Ammon's horn (tissue), 1 donor: ENCODE data around the gene PRR19.

Experiments
- DNase-seq: peaks from one replicate; pipeline ENCODE4 v3.0.0-alpha.2; 2016; ENCODE audit warnings: low spot score

PRR19 gene

DNA sequence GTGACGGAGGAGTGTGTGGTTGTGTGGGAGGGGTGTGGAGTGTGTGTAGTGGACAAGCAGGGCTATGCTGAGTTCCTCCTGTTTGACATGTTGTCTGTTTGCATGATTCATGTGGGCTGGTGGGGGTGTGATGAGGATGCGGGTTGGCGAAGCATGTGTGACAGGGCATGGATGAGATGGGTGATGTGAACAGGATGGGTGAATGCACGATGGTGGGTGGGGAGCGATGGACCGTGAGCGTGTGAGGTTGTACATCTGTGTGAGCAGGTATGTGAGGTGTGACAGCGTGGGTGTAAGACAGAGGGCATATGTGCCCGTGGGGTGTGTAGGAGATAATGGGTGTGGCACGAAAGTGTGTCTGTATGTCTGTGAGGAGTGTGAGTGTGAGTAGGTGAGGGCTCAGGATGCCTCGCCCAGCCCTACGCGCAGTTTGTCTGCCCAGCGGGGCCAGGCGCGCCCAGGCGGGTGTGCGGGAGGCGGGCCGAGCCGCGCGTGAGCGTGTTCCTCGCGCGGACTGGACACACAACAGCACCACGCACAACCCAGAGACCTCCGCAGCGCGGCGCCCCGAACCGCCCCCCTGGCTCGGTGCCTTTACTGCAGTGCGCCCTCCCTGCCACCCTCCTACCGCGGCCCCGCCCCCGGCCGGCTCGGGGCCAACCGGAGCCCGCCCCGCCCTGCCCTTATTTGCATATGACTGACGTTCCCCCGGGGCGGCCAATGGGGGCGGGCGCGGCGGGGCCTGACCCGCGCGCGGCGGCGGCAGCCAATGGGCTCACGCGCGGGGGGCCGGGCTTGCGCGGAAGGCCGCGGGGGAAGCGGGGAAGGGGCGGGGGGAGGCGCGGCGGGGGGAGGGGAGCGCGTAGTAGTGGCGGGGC, 18.5 kb upstream of the PRR19 start:
- peak; percentile 95 for DNase-seq

DNA sequence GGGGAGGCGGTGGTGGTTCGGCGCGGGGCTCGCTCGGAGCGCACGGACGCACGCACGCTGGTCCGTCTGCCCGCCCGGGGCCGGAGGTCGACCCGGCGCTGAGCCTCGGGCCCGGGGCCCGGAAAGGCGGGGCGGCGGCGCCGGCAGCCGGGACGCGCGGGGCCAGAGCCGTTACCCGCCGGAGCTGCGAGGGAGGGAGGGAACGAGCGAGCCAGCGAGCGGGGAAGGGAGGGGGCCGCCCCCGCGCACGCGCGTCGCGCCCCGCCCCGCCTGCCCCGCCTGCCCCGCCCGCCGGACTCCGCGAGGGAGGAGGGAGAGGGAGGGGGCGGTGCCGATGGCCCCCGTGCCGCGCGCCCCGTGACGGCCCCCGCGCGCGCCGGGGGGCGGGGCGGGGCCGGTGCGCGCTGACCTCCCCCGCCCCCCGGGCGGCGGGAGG, 17.8 kb upstream of the PRR19 start:
- peak; percentile 83 for DNase-seq

DNA sequence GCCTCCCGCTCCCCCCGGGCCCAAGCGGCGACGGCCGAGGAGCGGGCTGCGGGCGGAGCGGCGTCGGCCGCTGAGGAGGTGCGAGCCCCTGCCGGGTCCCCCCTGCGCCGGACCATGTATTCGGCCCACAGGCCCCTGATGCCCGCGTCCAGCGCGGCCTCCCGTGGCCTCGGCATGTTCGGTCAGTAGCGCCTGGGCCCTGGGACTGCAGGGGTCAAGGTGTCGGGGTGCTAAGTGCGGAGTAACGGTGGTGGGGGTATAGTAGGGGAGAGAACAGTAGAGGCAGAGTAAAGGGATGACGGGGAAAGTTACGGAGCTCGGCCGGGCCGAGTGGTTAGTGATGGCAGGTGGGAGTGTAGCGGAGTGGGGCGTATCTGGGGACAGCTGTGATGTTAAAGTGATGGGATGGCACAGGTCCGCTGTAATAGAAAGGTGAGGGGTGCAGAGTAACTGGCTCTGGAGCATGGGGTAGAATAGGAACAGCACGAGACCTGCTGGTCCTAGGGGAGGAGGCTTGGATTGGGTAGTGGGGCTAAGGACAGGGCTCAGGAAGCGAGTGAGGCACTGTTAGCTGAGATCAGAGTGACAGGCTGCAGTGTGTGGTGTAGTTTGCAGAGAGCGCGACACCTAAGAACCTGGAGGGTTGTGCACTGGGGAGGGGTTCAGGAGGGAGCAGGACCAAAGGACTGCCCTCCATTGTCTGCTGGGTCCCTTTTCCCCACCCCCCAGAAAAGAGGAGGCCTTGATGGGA, 17.2 kb upstream of the PRR19 start:
- no peak for DNase-seq

DNA sequence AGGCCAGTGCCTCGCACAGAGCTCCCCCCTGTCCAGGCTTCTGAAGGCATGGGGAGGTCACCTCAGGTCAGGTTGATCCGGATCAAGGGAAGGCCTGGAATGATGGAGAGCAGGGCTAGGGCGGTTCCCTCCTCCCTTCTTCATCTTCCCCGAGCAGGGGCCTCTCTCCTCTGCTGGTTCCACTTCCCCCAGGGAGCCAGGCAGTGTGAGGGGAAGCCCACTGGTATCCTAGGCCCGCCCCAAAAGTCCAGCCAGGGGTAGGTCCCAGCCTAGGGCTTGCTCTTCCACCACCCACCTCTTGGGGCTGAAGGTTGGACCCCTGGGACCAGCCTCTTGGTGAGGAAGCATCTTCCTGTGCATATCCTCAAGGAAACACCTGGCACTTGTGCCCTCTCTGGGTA, 16.4 kb upstream of the PRR19 start:
- no peak for DNase-seq

DNA sequence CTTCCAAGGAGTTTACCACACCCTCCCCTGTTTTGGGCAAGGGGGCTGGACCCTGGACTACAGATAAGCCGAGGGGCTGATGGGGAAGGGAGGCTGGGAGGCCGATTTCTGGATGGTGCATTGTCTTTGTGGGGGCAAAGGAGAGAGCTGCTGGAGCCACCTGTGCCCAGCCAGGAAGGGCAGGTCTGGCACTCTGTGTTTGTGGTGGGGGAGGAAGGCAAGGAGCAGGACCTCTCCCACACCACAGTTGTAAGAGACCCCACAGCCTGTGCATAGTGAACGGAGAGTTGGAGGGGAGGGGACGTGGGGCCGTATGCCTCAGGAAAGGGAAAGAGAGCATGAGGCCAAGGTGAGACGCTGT, 16.0 kb upstream of the PRR19 start:
- DNase-seq: no peak

DNA sequence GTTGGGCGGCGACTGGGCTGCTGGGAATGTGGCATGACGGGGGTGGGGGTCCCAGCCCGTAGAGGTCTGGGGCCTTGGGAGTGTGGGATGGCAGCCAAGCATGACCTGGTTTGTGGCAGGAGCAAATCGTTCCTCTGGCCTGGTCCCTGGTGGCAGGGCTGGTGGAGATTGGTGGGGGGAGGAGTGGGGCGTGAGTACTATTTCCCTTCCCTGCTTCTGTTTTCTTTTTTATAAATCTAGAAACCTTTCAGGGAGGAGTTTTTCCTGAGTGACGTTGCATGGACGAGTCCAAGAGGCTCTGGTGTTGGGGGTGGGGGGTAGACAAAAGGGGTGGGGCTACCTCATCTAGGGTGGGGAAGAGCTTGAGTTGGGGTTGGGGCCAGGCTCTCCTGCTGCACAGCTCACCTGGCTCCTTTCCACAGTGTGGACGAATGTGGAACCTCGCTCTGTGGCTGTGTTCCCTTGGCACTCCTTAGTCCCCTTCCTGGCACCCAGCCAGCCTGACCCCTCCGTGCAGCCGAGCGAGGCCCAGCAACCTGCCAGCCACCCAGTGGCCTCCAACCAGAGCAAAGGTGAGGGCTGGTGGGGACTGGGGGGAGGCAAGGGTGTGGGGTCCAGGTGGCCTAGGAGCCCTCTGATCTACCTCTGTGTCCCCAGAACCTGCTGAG, 15.4 kb upstream of the PRR19 start:
- no peak for DNase-seq

DNA sequence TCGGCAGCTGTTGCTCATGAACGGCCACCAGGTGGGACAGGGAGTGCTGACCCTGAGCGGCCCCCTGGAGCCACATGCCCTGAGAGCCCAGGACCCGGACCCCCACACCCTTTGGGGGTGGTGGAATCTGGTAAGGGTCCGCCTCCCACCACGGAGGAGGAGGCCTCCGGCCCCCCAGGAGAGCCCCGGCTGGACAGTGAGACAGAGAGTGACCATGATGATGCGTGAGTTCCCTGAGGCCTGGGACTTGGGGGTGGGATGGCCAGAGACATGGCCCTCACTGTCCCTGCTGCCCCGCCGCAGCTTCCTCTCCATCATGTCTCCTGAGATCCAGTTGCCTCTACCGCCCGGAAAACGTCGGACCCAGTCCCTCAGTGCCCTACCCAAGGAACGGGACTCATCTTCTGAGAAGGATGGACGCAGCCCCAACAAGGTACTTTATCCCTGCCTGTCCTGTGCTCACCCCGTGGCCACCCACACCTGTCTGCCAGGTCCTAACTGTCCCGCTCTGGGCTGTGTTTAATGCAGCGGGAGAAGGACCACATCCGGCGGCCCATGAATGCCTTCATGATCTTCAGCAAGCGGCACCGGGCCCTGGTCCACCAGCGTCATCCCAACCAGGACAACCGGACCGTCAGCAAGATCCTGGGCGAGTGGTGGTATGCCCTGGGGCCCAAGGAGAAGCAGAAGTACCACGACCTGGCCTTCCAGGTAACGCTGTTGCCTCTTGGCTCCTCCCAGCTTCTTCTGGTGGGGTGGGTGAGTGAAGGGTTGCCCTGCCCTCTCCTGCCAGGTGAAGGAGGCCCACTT, 14.7 kb upstream of the PRR19 start:
- DNase-seq: no peak

DNA sequence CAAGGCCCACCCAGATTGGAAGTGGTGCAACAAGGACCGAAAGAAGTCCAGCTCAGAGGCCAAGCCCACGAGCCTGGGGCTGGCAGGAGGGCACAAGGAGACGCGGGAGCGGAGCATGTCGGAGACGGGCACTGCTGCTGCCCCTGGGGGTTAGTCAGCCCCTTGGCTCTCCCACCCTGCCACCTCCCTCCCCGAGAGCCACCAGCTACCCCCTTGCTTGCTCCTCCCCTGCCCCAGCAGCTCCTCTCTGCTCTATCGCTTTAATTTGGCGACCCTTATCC, 14.2 kb upstream of the PRR19 start:
- DNase-seq: no peak

DNA sequence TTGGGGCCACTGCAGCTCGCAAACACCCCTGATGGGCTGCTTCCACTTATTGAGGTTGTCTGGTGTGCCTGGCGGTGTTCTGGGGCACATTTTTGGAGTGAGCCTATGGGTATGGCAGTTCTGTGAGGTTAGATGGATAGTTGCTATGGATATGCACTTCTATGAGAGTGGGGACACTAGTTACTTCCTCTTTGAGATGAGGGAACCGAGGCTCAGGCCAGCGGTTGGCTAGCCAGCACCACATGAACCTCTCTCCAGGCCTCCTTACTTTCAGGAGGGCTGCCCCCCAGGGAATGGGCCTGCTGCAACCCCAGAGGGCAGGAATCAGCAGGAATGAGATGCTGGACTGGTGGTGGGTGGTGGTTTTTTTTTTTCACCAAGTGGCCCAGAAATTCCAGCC, 13.5 kb upstream of the PRR19 start:
- DNase-seq: no peak

DNA sequence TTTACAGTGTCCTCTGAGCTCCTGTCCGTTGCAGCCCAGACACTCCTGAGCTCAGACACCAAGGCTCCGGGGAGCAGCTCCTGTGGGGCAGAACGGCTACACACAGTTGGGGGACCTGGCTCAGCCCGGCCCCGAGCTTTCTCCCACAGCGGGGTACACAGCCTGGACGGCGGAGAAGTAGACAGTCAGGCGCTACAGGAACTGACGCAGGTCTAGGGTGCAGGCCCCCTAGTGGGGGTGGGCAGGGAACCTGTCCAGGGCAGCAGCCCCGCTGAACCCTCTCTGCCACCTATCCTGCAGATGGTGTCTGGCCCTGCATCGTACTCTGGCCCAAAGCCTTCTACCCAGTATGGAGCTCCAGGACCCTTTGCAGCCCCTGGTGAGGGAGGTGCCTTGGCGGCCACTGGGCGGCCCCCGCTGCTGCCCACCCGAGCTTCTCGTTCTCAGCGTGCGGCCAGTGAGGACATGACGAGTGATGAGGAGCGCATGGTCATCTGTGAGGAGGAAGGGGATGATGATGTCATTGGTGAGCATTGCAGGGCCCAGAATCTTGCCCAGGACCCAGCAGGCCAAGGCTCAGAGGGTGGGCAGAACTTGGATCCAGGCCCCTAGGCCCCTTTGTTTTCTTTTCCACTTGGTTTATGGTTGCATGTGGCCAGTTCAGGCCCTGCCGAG, 12.9 kb upstream of the PRR19 start:
- DNase-seq: no peak

DNA sequence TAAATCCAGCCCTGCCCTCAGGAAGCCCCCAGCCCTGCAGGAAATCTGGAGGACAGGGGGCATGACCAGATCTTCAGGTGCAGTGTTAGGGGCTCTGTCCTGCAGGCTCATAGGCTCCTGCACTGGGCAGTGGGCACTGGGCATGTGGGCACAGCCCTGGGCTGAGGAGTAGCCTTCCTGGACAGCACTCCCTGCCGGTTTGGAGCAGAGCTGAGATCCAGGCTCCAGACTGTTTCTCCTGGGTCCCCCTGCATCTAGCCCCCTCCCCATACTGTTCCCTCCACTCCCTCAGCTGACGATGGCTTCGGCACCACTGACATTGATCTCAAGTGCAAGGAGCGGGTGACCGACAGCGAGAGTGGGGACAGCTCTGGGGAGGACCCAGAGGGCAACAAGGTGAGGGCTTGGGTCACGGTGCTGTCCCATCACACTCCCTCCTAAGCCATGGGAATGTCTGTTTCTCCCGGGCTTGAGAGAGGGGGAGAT, 12.3 kb upstream of the PRR19 start:
- DNase-seq: no peak

DNA sequence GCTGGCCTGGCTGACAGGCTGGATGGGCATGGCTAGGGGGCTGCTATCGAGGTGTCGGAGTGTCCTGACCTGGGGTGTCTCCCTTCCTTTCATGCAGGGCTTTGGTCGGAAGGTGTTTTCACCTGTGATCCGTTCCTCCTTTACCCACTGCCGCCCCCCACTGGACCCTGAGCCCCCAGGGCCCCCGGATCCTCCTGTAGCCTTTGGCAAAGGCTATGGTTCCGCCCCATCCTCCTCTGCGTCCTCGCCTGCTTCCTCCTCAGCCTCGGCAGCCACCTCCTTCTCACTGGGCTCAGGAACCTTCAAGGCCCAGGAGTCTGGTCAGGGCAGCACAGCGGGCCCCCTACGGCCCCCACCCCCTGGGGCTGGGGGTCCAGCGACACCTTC, 11.8 kb upstream of the PRR19 start:
- DNase-seq: no peak

DNA sequence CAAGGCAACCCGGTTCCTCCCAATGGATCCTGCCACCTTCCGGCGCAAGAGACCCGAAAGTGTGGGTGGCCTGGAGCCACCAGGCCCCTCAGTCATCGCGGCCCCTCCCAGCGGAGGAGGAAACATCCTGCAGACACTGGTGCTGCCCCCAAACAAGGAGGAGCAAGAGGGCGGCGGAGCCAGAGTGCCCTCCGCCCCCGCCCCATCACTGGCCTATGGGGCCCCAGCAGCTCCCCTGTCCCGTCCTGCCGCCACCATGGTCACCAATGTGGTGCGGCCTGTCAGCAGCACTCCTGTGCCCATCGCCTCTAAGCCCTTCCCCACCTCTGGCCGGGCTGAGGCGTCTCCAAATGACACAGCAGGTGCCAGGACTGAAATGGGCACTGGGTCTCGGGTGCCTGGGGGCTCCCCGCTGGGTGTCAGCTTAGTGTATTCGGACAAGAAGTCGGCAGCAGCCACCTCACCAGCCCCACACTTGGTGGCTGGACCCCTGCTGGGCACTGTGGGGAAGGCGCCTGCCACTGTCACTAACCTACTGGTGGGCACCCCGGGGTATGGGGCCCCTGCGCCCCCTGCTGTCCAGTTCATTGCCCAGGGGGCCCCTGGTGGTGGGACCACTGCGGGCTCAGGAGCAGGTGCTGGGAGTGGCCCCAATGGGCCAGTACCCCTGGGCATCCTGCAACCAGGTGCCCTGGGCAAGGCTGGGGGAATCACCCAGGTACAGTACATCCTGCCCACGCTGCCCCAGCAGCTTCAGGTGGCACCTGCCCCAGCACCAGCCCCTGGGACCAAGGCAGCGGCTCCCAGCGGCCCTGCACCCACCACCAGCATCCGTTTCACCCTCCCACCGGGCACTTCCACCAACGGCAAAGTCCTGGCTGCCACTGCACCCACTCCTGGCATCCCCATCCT, 11.2 kb upstream of the PRR19 start:
- DNase-seq: no peak

DNA sequence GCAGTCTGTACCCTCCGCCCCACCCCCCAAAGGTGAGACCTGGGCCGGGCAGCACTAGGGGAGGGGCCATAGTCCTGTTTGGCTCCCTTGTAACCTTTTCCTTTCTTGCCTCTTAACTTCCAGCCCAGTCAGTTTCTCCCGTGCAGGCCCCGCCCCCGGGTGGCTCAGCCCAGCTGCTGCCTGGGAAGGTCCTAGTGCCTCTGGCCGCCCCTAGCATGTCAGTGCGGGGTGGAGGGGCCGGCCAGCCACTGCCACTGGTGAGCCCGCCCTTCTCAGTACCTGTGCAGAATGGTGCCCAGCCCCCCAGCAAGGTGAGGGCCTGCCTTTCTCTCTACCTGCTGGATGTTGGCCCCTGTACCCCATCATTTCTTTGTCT, 10.5 kb upstream of the PRR19 start:
- no peak for DNase-seq

DNA sequence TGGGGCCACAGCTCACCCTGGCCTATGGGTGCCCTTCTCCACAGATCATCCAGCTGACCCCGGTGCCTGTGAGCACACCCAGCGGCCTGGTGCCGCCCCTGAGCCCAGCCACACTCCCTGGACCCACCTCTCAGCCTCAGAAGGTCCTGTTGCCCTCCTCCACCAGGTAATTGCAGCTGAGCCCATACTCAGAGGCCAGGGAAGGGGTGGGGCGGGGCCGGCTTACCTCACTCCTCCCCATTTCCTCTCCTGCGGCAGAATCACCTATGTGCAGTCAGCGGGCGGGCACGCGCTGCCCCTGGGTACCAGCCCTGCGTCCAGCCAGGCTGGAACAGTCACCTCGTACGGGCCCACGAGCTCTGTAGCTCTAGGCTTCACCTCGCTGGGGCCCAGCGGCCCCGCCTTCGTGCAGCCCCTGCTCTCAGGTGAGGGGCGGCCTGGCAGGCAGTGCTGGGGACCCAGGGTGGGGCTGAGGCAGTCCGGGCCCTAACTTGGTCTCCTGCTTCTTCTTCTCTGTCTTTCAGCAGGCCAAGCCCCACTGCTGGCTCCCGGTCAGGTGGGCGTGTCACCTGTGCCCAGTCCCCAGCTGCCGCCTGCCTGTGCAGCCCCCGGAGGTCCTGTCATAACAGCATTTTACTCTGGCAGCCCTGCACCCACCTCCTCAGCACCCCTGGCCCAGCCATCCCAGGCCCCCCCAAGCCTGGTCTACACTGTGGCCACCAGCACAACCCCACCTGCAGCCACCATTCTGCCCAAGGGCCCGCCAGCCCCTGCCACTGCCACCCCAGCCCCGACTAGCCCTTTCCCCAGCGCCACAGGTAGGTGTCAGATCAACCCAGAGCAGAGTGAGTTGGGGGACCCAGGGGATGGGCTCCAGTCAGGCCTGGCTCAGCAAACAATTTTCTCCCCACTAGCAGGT, 9.6 kb upstream of the PRR19 start:
- no peak for DNase-seq

DNA sequence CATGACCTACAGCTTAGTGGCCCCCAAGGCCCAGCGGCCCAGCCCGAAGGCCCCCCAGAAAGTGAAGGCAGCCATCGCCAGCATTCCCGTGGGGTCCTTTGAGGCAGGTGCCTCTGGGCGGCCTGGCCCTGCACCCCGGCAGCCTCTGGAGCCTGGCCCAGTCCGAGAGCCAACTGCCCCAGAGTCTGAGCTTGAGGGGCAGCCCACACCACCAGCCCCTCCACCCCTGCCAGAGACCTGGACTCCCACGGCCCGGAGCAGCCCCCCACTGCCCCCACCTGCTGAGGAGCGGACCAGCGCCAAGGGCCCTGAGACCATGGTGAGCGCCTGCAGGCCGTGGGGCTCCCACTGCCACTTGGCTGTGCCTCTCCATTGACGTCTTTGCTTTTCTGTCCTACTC, 9.0 kb upstream of the PRR19 start:
- no peak for DNase-seq

DNA sequence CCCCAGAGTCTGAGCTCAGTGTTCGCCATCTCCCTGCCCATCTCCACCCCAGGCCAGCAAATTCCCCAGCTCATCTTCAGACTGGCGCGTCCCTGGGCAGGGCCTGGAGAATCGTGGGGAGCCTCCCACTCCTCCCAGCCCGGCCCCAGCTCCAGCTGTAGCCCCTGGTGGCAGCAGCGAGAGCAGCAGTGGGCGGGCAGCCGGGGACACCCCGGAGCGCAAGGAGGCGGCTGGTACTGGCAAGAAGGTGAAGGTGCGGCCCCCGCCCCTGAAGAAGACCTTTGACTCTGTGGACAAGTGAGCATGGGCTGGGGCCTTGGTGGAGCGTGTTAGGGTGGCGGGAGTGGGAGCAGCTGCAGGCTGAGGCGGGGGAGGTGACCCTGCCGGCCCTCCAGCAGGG, 8.4 kb upstream of the PRR19 start:
- DNase-seq: no peak

DNA sequence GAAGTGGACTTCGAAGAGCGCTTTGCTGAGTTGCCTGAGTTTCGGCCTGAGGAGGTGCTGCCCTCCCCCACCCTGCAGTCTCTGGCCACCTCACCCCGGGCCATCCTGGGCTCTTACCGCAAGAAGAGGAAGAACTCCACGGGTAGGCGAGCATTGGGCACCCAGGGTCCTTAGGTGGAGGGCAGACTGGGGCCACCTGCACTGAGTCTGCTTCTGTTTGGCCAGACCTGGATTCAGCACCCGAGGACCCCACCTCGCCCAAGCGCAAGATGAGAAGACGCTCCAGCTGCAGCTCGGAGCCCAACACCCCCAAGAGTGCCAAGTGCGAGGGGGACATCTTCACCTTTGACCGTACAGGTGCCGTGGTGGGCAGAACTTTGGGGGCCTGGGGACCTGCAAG, 8.0 kb upstream of the PRR19 start:
- no peak for DNase-seq

DNA sequence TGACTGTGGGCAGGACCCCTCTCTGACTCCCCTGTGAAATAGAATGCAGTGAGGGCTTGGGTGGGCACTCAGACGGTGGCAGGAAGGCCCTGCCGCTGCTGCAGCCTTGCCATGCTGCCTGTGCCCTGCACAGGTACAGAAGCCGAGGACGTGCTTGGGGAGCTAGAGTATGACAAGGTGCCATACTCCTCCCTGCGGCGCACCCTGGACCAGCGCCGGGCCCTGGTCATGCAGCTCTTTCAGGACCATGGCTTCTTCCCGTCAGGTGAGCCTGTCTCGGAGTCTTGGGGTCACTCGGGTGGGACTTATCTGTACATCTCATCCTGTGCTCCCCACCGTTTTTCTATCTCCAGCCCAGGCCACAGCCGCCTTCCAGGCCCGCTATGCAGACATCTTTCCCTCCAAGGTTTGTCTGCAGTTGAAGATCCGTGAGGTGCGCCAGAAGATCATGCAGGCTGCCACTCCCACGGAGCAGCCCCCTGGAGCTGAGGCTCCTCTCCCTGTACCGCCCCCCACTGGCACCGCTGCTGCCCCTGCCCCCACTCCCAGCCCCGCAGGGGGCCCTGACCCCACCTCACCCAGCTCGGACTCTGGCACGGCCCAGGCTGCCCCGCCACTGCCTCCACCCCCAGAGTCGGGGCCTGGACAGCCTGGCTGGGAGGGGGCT, 7.3 kb upstream of the PRR19 start:
- DNase-seq: no peak
